Bronchial epithelial cell (primary cell): Measurements from ENCODE around the gene NOS1AP. TPM values are rescaled to one million over a fixed set of nuclear protein-coding genes. Genes with fewer than 3 reads are reported as not detected.

ENCODE experiments used
- DNase-seq: peaks from one replicate; pipeline ENCODE4 v3.0.0-alpha.2; 2010; ENCODE audit warnings: low read depth
- FAIRE-seq: peaks from 2 replicates; lab custom pipeline; 2011; peaks lifted over from hg19 to GRCh38; lab: Jason Lieb, UNC
- H3K27me3 ChIP-seq: 2 replicates; pipeline ENCODE4 v1.5.1; 2011; ENCODE audit warnings: low read length; ENCODE audit not compliant: control insufficient read depth, insufficient read depth
- H3K36me3 ChIP-seq: 2 replicates; pipeline ENCODE4 v1.5.1; 2011; ENCODE audit warnings: low read length; ENCODE audit not compliant: control insufficient read depth, insufficient read depth
- H3K4me3 ChIP-seq: 2 replicates; pipeline ENCODE4 v1.5.1; 2011; ENCODE audit warnings: mild to moderate bottlenecking, low read depth, low read length, control low read depth
- CTCF ChIP-seq: IDR thresholded peaks from 2 replicates; pipeline ENCODE4 v1.5.1; 2011; ENCODE audit warnings: mild to moderate bottlenecking, moderate library complexity, low read length, control low read depth, inconsistent platforms; ENCODE audit not compliant: insufficient read depth, severe bottlenecking
- total RNA-seq: library from RNA; depleted of rRNA; stranded (reverse); fragments of >200 nt; gene quantifications from 2 replicates; pipeline ENCODE4 v1.2.1, GENCODE V29; 2014

Gene NOS1AP
- total RNA-seq, 1 donor from 2014 or later, result 1.3 TPM

- DNase-seq (no peak), FAIRE-seq (no peak)
- no peaks in the 10 kb centered on the region for H3K36me3 ChIP-seq
- H3K4me3 ChIP-seq, result no peak overlapping the region
- no peak for TF ChIP-seq CTCF
- no peaks in the 10 kb centered on the region for H3K27me3 ChIP-seq
Observed at GRCh38 chr1:162094271-162094670, 24.8 kb downstream of the NOS1AP start.

GRCh38 chr1:162094723-162095122 is 25.2 kb downstream of the NOS1AP start:
- FAIRE-seq (no peak), DNase-seq (no peak)
- H3K27me3 ChIP-seq, result no peaks in the 10 kb centered on the region
- no peak for TF ChIP-seq CTCF
- no peak overlapping the region for H3K4me3 ChIP-seq
- H3K36me3 ChIP-seq, result no peaks in the 10 kb centered on the region

GRCh38 chr1:162107911-162108310 is 38.4 kb downstream of the NOS1AP start:
- DNase-seq (no peak), FAIRE-seq (no peak)
- no peak for TF ChIP-seq CTCF
- Histone ChIP-seq H3K36me3 (no peaks in the 10 kb centered on the region), H3K4me3 (no peak overlapping the region), H3K27me3 (no peaks in the 10 kb centered on the region)

GRCh38 chr1:162108426-162108825 is 38.9 kb downstream of the NOS1AP start:
- no peak for TF ChIP-seq CTCF
- Histone ChIP-seq H3K4me3 (no peak overlapping the region), H3K36me3 (no peaks in the 10 kb centered on the region), H3K27me3 (no peaks in the 10 kb centered on the region)
- FAIRE-seq (no peak), DNase-seq (no peak)

- no peak for TF ChIP-seq CTCF
- no peak overlapping the region for H3K4me3 ChIP-seq
- FAIRE-seq (no peak), DNase-seq (no peak)
- H3K36me3 ChIP-seq, result no peaks in the 10 kb centered on the region
- H3K27me3 ChIP-seq, result no peaks in the 10 kb centered on the region
Observed at GRCh38 chr1:162110910-162111309, 41.4 kb downstream of the NOS1AP start.

- Histone ChIP-seq H3K27me3 (no peaks in the 10 kb centered on the region), H3K4me3 (no peak overlapping the region), H3K36me3 (no peaks in the 10 kb centered on the region)
- TF ChIP-seq CTCF, result no peak
- FAIRE-seq (no peak), DNase-seq (no peak)
Observed at GRCh38 chr1:162111572-162111971, 42.1 kb downstream of the NOS1AP start.
